Left lobe of liver (tissue), 2 donors: ENCODE measurements around the gene ZNF460. TPM values are rescaled to one million over a fixed set of nuclear protein-coding genes. Genes with fewer than 3 reads are reported as not detected.
A peak's percentile ranks its signal among the peaks of the same experiment; 100 is the strongest.

ENCODE experiments used
- ATAC-seq: fragments of 200-7000 bp; cut with Tn5 transposase; one replicate; pipeline ENCODE4 v1.9.1; 2020; ENCODE audit warnings: mild to moderate bottlenecking, moderate library complexity
- DNase-seq: peaks from one replicate; pipeline ENCODE4 v3.0.0-alpha.2; 2020; ENCODE audit warnings: low spot score
- total RNA-seq: library from RNA; stranded (reverse); gene quantifications from one replicate; pipeline ENCODE4 v1.2.1, GENCODE V29; 2021
- donor health status: DM: no; HTN: no; CAD: no; lungs with moderate emphysema.
- donor health status: DM: no; HTN: yes; CAD: no.

The ZNF460 gene
- total RNA-seq, 1 donor from 2014 or later = 22.1 TPM

- DNase-seq = peak; percentile 89
- ATAC-seq = peak; percentile 93
Measured at GRCh38 chr19:57279418-57280164, 694 bp upstream of the ZNF460 start.

- no peak for ATAC-seq
- DNase-seq = no peak
Measured at GRCh38 chr19:57280962-57281400, 696 bp downstream of the ZNF460 start.

- no peak for ATAC-seq
- no peak for DNase-seq
Measured at GRCh38 chr19:57282011-57282643, 1.8 kb downstream of the ZNF460 start.

GRCh38 chr19:57288373-57288772 lies 8.1 kb downstream of the ZNF460 start:
- ATAC-seq (no peak), DNase-seq (no peak)

GRCh38 chr19:57290970-57291369 lies 10.7 kb downstream of the ZNF460 start:
- DNase-seq (no peak), ATAC-seq (no peak)

GRCh38 chr19:57292547-57292946 lies 12.3 kb downstream of the ZNF460 start:
- ATAC-seq (no peak), DNase-seq (no peak)

- ATAC-seq (no peak), DNase-seq (no peak)
Measured at GRCh38 chr19:57293719-57294118, 13.4 kb downstream of the ZNF460 start.

- DNase-seq = no peak
- peak; percentile 21 for ATAC-seq
Measured at GRCh38 chr19:57302020-57302465, 21.8 kb downstream of the ZNF460 start.

GRCh38 chr19:57302727-57303401 lies 22.6 kb downstream of the ZNF460 start:
- DNase-seq = no peak
- ATAC-seq = no peak

- ATAC-seq = no peak
Measured at GRCh38 chr19:57305056-57305455, 24.8 kb downstream of the ZNF460 start.

GRCh38 chr19:57308514-57308913 lies 28.2 kb downstream of the ZNF460 start:
- DNase-seq (no peak), ATAC-seq (no peak)

More at GRCh38 chr19:57305056-57305455, 24.8 kb downstream of the ZNF460 start:
- DNase-seq = no peak

GRCh38 chr19:57310792-57311191 lies 30.5 kb downstream of the ZNF460 start:
- ATAC-seq (no peak), DNase-seq (no peak)

- DNase-seq = no peak
- ATAC-seq = no peak
Measured at GRCh38 chr19:57314146-57314545, 33.9 kb downstream of the ZNF460 start.

GRCh38 chr19:57317503-57317902 lies 37.2 kb downstream of the ZNF460 start:
- ATAC-seq (no peak), DNase-seq (no peak)

- DNase-seq (no peak), ATAC-seq (peak; percentile 56)
Measured at GRCh38 chr19:57319869-57320179, 39.5 kb downstream of the ZNF460 start.

GRCh38 chr19:57320180-57321084 lies 40.1 kb downstream of the ZNF460 start, which contains the start of gene ZNF543:
Gene ZNF543 (plus strand): TSS chr19:57320472. CDS start chr19:57320854, 382 bp downstream.
- ATAC-seq (peak; percentile 99), DNase-seq (peak; percentile 95)

GRCh38 chr19:57321116-57321515 lies 40.8 kb downstream of the ZNF460 start:
- DNase-seq = no peak
- ATAC-seq = no peak

GRCh38 chr19:57321751-57322150 lies 41.5 kb downstream of the ZNF460 start:
- DNase-seq = no peak
- ATAC-seq = no peak

GRCh38 chr19:57324992-57325391 lies 44.7 kb downstream of the ZNF460 start:
- no peak for ATAC-seq

GRCh38 chr19:57327993-57328392 lies 47.7 kb downstream of the ZNF460 start:
- ATAC-seq = no peak
- DNase-seq = no peak

More at GRCh38 chr19:57324992-57325391, 44.7 kb downstream of the ZNF460 start:
- no peak for DNase-seq

GRCh38 chr19:57334191-57334590 lies 53.9 kb downstream of the ZNF460 start:
- ATAC-seq = no peak
- no peak for DNase-seq
